Hypothalamus (tissue), 51 donors: ENCODE measurements around the gene TRAPPC5.

Source experiments
- DNase-seq, 51 donors: peaks; one replicate each; lab custom pipeline; 2025; lab: John Stamatoyannopoulos, UW

TRAPPC5 gene

GRCh38 chr19:7698583-7698982 is 17.9 kb downstream of the TRAPPC5 start:
- DNase-seq, result no peak

- DNase-seq, result no peak
Measured at GRCh38 chr19:7699003-7699402, 18.4 kb downstream of the TRAPPC5 start.

- DNase-seq, result no peak
Measured at GRCh38 chr19:7699417-7700401, 19.1 kb downstream of the TRAPPC5 start.

GRCh38 chr19:7701049-7701653 is 20.5 kb downstream of the TRAPPC5 start:
- no peak for DNase-seq

GRCh38 chr19:7701654-7702457 is 21.2 kb downstream of the TRAPPC5 start, which contains the start of gene FCER2:
Gene FCER2 (minus strand): TSS chr19:7702131. CDS start chr19:7699760, 2,371 bp downstream.
- no peak for DNase-seq

GRCh38 chr19:7703332-7703731 is 22.7 kb downstream of the TRAPPC5 start:
- no peak for DNase-seq

- DNase-seq, result no peak
Measured at GRCh38 chr19:7704280-7705060, 23.8 kb downstream of the TRAPPC5 start.

GRCh38 chr19:7705387-7706187 is 25.0 kb downstream of the TRAPPC5 start:
- peak in 2 of 51 donors; percentile 4 to 12 for DNase-seq

GRCh38 chr19:7706188-7706954 is 25.7 kb downstream of the TRAPPC5 start:
- DNase-seq, result no peak

GRCh38 chr19:7706955-7707456 is 26.4 kb downstream of the TRAPPC5 start:
- no peak for DNase-seq

- DNase-seq, result no peak
Measured at GRCh38 chr19:7709932-7710460, 29.4 kb downstream of the TRAPPC5 start.

- DNase-seq, result no peak
Measured at GRCh38 chr19:7710616-7711015, 30.0 kb downstream of the TRAPPC5 start.

GRCh38 chr19:7715671-7716070 is 35.0 kb downstream of the TRAPPC5 start:
- no peak for DNase-seq

GRCh38 chr19:7716762-7717161 is 36.1 kb downstream of the TRAPPC5 start:
- DNase-seq, result no peak

GRCh38 chr19:7718668-7719067 is 38.0 kb downstream of the TRAPPC5 start:
- no peak for DNase-seq

- DNase-seq, result no peak
Measured at GRCh38 chr19:7720351-7720750, 39.7 kb downstream of the TRAPPC5 start.

- no peak for DNase-seq
Measured at GRCh38 chr19:7722231-7722651, 41.6 kb downstream of the TRAPPC5 start.

- DNase-seq, result no peak
Measured at GRCh38 chr19:7725791-7726190, 45.2 kb downstream of the TRAPPC5 start.
